Measurements from ENCODE around the gene RNF128. TPM values are rescaled to one million over a fixed set of nuclear protein-coding genes. Genes with fewer than 3 reads are reported as not detected.
A peak's percentile ranks its signal among the peaks of the same experiment; 100 is the strongest.

Gene RNF128
- not detected for total RNA-seq (ENCODE audit: unreplicated experiment)
- long read RNA-seq, result 0 reads

GRCh38 chrX:106726485-106727437 is at the start of gene RNF128:
RNF128 (plus strand) TSS chrX:106726701; CDS start chrX:106726914, 213 bp downstream.
- Mint-ChIP-seq H3K27me3 (ENCODE audit: unreplicated experiment) (peaks cover 2% of the 10 kb centered on the region), H3K4me1 (ENCODE audit: low read depth, unreplicated experiment) (no peaks in the 10 kb centered on the region), H3K27ac (ENCODE audit: unreplicated experiment) (no peak within 1 kb of the TSS), H3K9me3 (ENCODE audit: unreplicated experiment) (peaks cover 1% of the 10 kb centered on the region), H3K4me3 (ENCODE audit: unreplicated experiment) (peak within 1 kb of the TSS; percentile 82), H3K36me3 (ENCODE audit: unreplicated experiment) (no peaks in the 10 kb centered on the region)
- TF ChIP-seq CTCF (IDR thresholded peaks at IDR 0.05; ENCODE audit: partially characterized antibody, unreplicated experiment), result no peak
- peak; percentile 64 for DNase-seq

DNA sequence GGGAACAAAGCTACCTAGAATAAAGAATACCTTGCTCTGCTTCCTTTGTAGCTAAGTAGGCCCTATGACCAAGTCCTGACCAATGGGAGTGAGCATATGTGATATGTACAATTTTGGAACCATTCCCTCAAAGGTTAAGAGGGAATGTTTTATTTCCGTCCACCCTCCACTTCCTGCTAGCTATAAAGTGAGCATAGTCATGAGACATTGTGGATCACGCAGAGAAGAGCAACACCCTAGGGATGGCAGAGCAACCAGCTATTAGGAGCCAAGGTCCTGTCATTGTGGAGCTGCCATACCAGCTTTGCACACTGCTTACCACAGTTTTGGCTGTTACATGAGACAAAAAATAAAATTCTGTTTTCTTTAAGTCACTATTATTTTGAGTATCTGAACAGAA is 45.8 kb upstream of the RNF128 start:
- DNase-seq, result no peak
- no peaks in the 10 kb centered on the region for H3K36me3 Mint-ChIP-seq (ENCODE audit: unreplicated experiment)
- H3K27me3 Mint-ChIP-seq (ENCODE audit: unreplicated experiment), result no peaks in the 10 kb centered on the region
- no peaks in the 10 kb centered on the region for H3K4me1 Mint-ChIP-seq (ENCODE audit: low read depth, unreplicated experiment)
- no peak for TF ChIP-seq CTCF (IDR thresholded peaks at IDR 0.05; ENCODE audit: partially characterized antibody, unreplicated experiment)
- no peaks in the 10 kb centered on the region for H3K9me3 Mint-ChIP-seq (ENCODE audit: unreplicated experiment)
- H3K27ac Mint-ChIP-seq (ENCODE audit: unreplicated experiment), result no peak overlapping the region
- no peak overlapping the region for H3K4me3 Mint-ChIP-seq (ENCODE audit: unreplicated experiment)

GRCh38 chrX:106684207-106684606 is 42.3 kb upstream of the RNF128 start:
- no peaks in the 10 kb centered on the region for H3K36me3 Mint-ChIP-seq (ENCODE audit: unreplicated experiment)
- no peaks in the 10 kb centered on the region for H3K9me3 Mint-ChIP-seq (ENCODE audit: unreplicated experiment)
- H3K4me3 Mint-ChIP-seq (ENCODE audit: unreplicated experiment), result no peak overlapping the region
- no peaks in the 10 kb centered on the region for H3K27me3 Mint-ChIP-seq (ENCODE audit: unreplicated experiment)
- TF ChIP-seq CTCF (IDR thresholded peaks at IDR 0.05; ENCODE audit: partially characterized antibody, unreplicated experiment), result no peak
- no peaks in the 10 kb centered on the region for H3K4me1 Mint-ChIP-seq (ENCODE audit: low read depth, unreplicated experiment)
- no peak overlapping the region for H3K27ac Mint-ChIP-seq (ENCODE audit: unreplicated experiment)
- DNase-seq, result no peak

- Mint-ChIP-seq H3K27me3 (ENCODE audit: unreplicated experiment) (no peaks in the 10 kb centered on the region), H3K4me1 (ENCODE audit: low read depth, unreplicated experiment) (no peaks in the 10 kb centered on the region), H3K36me3 (ENCODE audit: unreplicated experiment) (no peaks in the 10 kb centered on the region), H3K27ac (ENCODE audit: unreplicated experiment) (no peak overlapping the region), H3K4me3 (ENCODE audit: unreplicated experiment) (no peak overlapping the region), H3K9me3 (ENCODE audit: unreplicated experiment) (peaks cover 2% of the 10 kb centered on the region)
- no peak for TF ChIP-seq CTCF (IDR thresholded peaks at IDR 0.05; ENCODE audit: partially characterized antibody, unreplicated experiment)
- DNase-seq, result no peak
Observed at GRCh38 chrX:106692425-106693065, 34.0 kb upstream of the RNF128 start.

GRCh38 chrX:106696502-106696901 is 30.0 kb upstream of the RNF128 start:
- Mint-ChIP-seq H3K9me3 (ENCODE audit: unreplicated experiment) (peaks cover 2% of the 10 kb centered on the region), H3K4me1 (ENCODE audit: low read depth, unreplicated experiment) (no peaks in the 10 kb centered on the region), H3K36me3 (ENCODE audit: unreplicated experiment) (no peaks in the 10 kb centered on the region), H3K27ac (ENCODE audit: unreplicated experiment) (no peak overlapping the region), H3K27me3 (ENCODE audit: unreplicated experiment) (peaks cover 2% of the 10 kb centered on the region), H3K4me3 (ENCODE audit: unreplicated experiment) (no peak overlapping the region)
- TF ChIP-seq CTCF (IDR thresholded peaks at IDR 0.05; ENCODE audit: partially characterized antibody, unreplicated experiment), result no peak
- DNase-seq, result no peak
